CD8-positive, alpha-beta memory T cell (primary cell): ENCODE measurements around the gene C19orf47. TPM values are rescaled to one million over a fixed set of nuclear protein-coding genes. Genes with fewer than 3 reads are reported as not detected.

Experiments used
- CTCF ChIA-PET: fragments of 350-600 bp; sonication (Branson Sonifier 250); formaldehyde crosslinking; loops from one replicate; lab custom pipeline; 2021; ENCODE audit warnings: antibody characterized with exemption; lab: Charles Lee
- POLR2A ChIA-PET: fragments of 350-600 bp; sonication (Branson Sonifier 250); formaldehyde crosslinking; loops from one replicate; lab custom pipeline; 2021; ENCODE audit warnings: antibody characterized with exemption; lab: Charles Lee
- DNase-seq, 5 donors: peaks; one replicate each; pipeline versions ENCODE4 v3.0.0 to v3.0.0-alpha.2; 2020 to 2022; ENCODE audit warnings: mixed read lengths in 1 of 5
- H3K27ac ChIP-seq: one replicate; pipeline ENCODE4 v1.7.0; 2013; ENCODE audit warnings: low read depth, mild to moderate bottlenecking, low read length, moderate library complexity
- H3K27me3 ChIP-seq: 2 replicates; pipeline ENCODE4 v1.7.0; 2013; ENCODE audit warnings: low read length, mild to moderate bottlenecking; ENCODE audit not compliant: insufficient read depth, poor library complexity, severe bottlenecking
- H3K36me3 ChIP-seq: 2 replicates; pipeline ENCODE4 v1.7.0; 2013; ENCODE audit warnings: mild to moderate bottlenecking, low read length, moderate library complexity; ENCODE audit not compliant: insufficient read depth
- H3K4me1 ChIP-seq: 2 replicates; pipeline ENCODE4 v1.7.0; 2013; ENCODE audit warnings: mild to moderate bottlenecking, low read length, moderate library complexity; ENCODE audit not compliant: insufficient read depth
- H3K4me3 ChIP-seq: 2 replicates; pipeline ENCODE4 v1.7.0; 2013; ENCODE audit warnings: mild to moderate bottlenecking, low read length
- H3K9me3 ChIP-seq: 2 replicates; pipeline ENCODE4 v1.7.0; 2013; ENCODE audit warnings: mild to moderate bottlenecking, low read length
- H3K27ac Mint-ChIP-seq, 8 donors: one replicate each; pipeline ENCODE4 v1.8.0; 2020 to 2021; ENCODE audit warnings: mixed read lengths in 8 of 8, mild to moderate bottlenecking in 6 of 8, inconsistent platforms in 3 of 8, moderate library complexity in 3 of 8
- H3K27me3 Mint-ChIP-seq, 2 donors: one replicate each; pipeline ENCODE4 v1.8.0; 2020 to 2021; ENCODE audit warnings: mixed read lengths in 2 of 2, mild to moderate bottlenecking in 1 of 2, moderate library complexity in 1 of 2
- H3K36me3 Mint-ChIP-seq, 3 donors: one replicate each; pipeline ENCODE4 v1.8.0; 2020 to 2021; ENCODE audit warnings: mixed read lengths in 3 of 3, inconsistent platforms in 1 of 3, mild to moderate bottlenecking in 1 of 3
- H3K4me1 Mint-ChIP-seq, 3 donors: one replicate each; pipeline ENCODE4 v1.8.0; 2020 to 2021; ENCODE audit warnings: mixed read lengths in 3 of 3, inconsistent platforms in 1 of 3, mild to moderate bottlenecking in 1 of 3
- H3K4me3 Mint-ChIP-seq, 7 donors: one replicate each; pipeline ENCODE4 v1.8.0; 2020 to 2021; ENCODE audit warnings: mixed read lengths in 7 of 7, mild to moderate bottlenecking in 6 of 7, moderate library complexity in 4 of 7, inconsistent platforms in 2 of 7
- H3K9me3 Mint-ChIP-seq, 5 donors: one replicate each; pipeline ENCODE4 v1.8.0; 2020 to 2022; ENCODE audit warnings: mixed read lengths in 5 of 5, mild to moderate bottlenecking in 3 of 5, moderate library complexity in 2 of 5, inconsistent platforms in 1 of 5
- polyA plus RNA-seq: library from polyadenylated mRNA; unstranded; fragments of 300-500 nt; fragmentation: Illumina TruSeq; gene quantifications from one replicate; pipeline ENCODE4 v1.2.3, GENCODE V29; 2021
- total RNA-seq, 2 experiments: library from RNA; stranded (reverse); gene quantifications; one replicate each; pipeline ENCODE4 v1.2.3, GENCODE V29; 2021

C19orf47 gene
- total and polyA plus RNA-seq, 3 experiments from 2014 or later, result 9.5 to 29.5 (median 25.4) TPM

GRCh38 chr19:40331052-40331451, 17.1 kb downstream of the C19orf47 start:
- no peak overlapping the region for H3K4me3 Mint-ChIP-seq
- H3K27ac Mint-ChIP-seq, result peak overlapping the region in 1 of 8 donors; percentile 82
- Histone ChIP-seq H3K4me1 (no peaks in the 10 kb centered on the region), H3K27ac (no peak overlapping the region), H3K9me3 (no peaks in the 10 kb centered on the region), H3K27me3 (no peaks in the 10 kb centered on the region), H3K36me3 (peaks cover 26% of the 10 kb centered on the region), H3K4me3 (no peak overlapping the region)
- no peaks in the 10 kb centered on the region for H3K27me3 Mint-ChIP-seq
- CTCF ChIA-PET, result interaction anchor here (1.5 to 2.2 kb wide), 2 partner anchors 16 to 26 kb away, joined by 4 to 6 read pairs; no protein-coding TSS in a partner anchor
- POLR2A ChIA-PET, result no interaction called here
- H3K9me3 Mint-ChIP-seq, result no peaks in the 10 kb centered on the region
- no peaks in the 10 kb centered on the region for H3K4me1 Mint-ChIP-seq
- DNase-seq, result no peak
- H3K36me3 Mint-ChIP-seq, result peaks cover 8 to 81% (median 19%) of the 10 kb centered on the region in 3 donors

GRCh38 chr19:40326201-40326600, 22.0 kb downstream of the C19orf47 start:
- CTCF ChIA-PET, result interaction anchor here (1.4 kb wide), 1 partner anchor 21 kb away, joined by 5 read pairs; no protein-coding TSS in a partner anchor
- Mint-ChIP-seq H3K27ac (peak overlapping the region in 1 of 8 donors; percentile 27), H3K36me3 (peaks cover 9 to 89% (median 22%) of the 10 kb centered on the region in 3 donors), H3K4me1 (no peaks in the 10 kb centered on the region), H3K27me3 (no peaks in the 10 kb centered on the region), H3K4me3 (no peak overlapping the region), H3K9me3 (no peaks in the 10 kb centered on the region)
- no peaks in the 10 kb centered on the region for H3K27me3 ChIP-seq
- no peak for DNase-seq
- no peak overlapping the region for H3K4me3 ChIP-seq
- POLR2A ChIA-PET, result no interaction called here
- no peaks in the 10 kb centered on the region for H3K4me1 ChIP-seq
- no peak overlapping the region for H3K27ac ChIP-seq
- peaks cover 10% of the 10 kb centered on the region for H3K36me3 ChIP-seq
- H3K9me3 ChIP-seq, result no peaks in the 10 kb centered on the region

GRCh38 chr19:40323705-40324104, 24.5 kb downstream of the C19orf47 start:
- peak overlapping the region in 1 of 8 donors; percentile 32 for H3K27ac Mint-ChIP-seq
- Histone ChIP-seq H3K9me3 (no peaks in the 10 kb centered on the region), H3K4me3 (no peak overlapping the region), H3K27me3 (no peaks in the 10 kb centered on the region), H3K27ac (no peak overlapping the region), H3K36me3 (peaks cover 2% of the 10 kb centered on the region), H3K4me1 (no peaks in the 10 kb centered on the region)
- H3K27me3 Mint-ChIP-seq, result no peaks in the 10 kb centered on the region
- peak overlapping the region in 1 of 7 donors; percentile 36 for H3K4me3 Mint-ChIP-seq
- no peaks in the 10 kb centered on the region for H3K4me1 Mint-ChIP-seq
- peaks cover 9 to 85% (median 22%) of the 10 kb centered on the region in 3 donors for H3K36me3 Mint-ChIP-seq
- ChIA-PET POLR2A (no interaction called here), CTCF (no interaction called here)
- DNase-seq, result no peak
- H3K9me3 Mint-ChIP-seq, result peaks cover 0 to 2% (median 0%) of the 10 kb centered on the region in 5 donors

- no peak for DNase-seq
- no peaks in the 10 kb centered on the region for H3K27me3 Mint-ChIP-seq
- Histone ChIP-seq H3K36me3 (no peaks in the 10 kb centered on the region), H3K27ac (no peak overlapping the region), H3K9me3 (no peaks in the 10 kb centered on the region), H3K27me3 (no peaks in the 10 kb centered on the region), H3K4me3 (no peak overlapping the region), H3K4me1 (no peaks in the 10 kb centered on the region)
- H3K9me3 Mint-ChIP-seq, result peaks cover 0 to 2% (median 0%) of the 10 kb centered on the region in 5 donors
- H3K4me3 Mint-ChIP-seq, result no peak overlapping the region
- no peaks in the 10 kb centered on the region for H3K4me1 Mint-ChIP-seq
- CTCF ChIA-PET, result no interaction called here
- peaks cover 9 to 84% (median 22%) of the 10 kb centered on the region in 3 donors for H3K36me3 Mint-ChIP-seq
- peak overlapping the region in 1 of 8 donors; percentile 64 for H3K27ac Mint-ChIP-seq
- POLR2A ChIA-PET, result no interaction called here
These were observed 25.1 kb downstream of the C19orf47 start for GRCh38 chr19:40322951-40323615.

- H3K27me3 ChIP-seq, result no peaks in the 10 kb centered on the region
- no peaks in the 10 kb centered on the region for H3K4me1 ChIP-seq
- H3K36me3 ChIP-seq, result no peaks in the 10 kb centered on the region
- no peaks in the 10 kb centered on the region for H3K27me3 Mint-ChIP-seq
- H3K4me3 ChIP-seq, result no peak overlapping the region
- no peaks in the 10 kb centered on the region for H3K9me3 ChIP-seq
- no peak for DNase-seq
- CTCF ChIA-PET, result no interaction called here
- H3K9me3 Mint-ChIP-seq, result peaks cover 0 to 2% (median 0%) of the 10 kb centered on the region in 5 donors
- peak overlapping the region in 1 of 8 donors; percentile 63 for H3K27ac Mint-ChIP-seq
- POLR2A ChIA-PET, result no interaction called here
- no peak overlapping the region for H3K27ac ChIP-seq
- H3K4me1 Mint-ChIP-seq, result no peaks in the 10 kb centered on the region
- no peak overlapping the region for H3K4me3 Mint-ChIP-seq
- H3K36me3 Mint-ChIP-seq, result peaks cover 6 to 75% (median 15%) of the 10 kb centered on the region in 3 donors
These were observed 26.0 kb downstream of the C19orf47 start for GRCh38 chr19:40322271-40322610.

GRCh38 chr19:40321566-40322270, 26.5 kb downstream of the C19orf47 start:
- POLR2A ChIA-PET, result no interaction called here
- Histone ChIP-seq H3K9me3 (no peaks in the 10 kb centered on the region), H3K36me3 (no peaks in the 10 kb centered on the region), H3K4me1 (no peaks in the 10 kb centered on the region), H3K4me3 (no peak overlapping the region), H3K27me3 (no peaks in the 10 kb centered on the region), H3K27ac (no peak overlapping the region)
- CTCF ChIA-PET, result no interaction called here
- H3K9me3 Mint-ChIP-seq, result peaks cover 0 to 2% (median 0%) of the 10 kb centered on the region in 5 donors
- peak overlapping the region in 1 of 8 donors; percentile 97 for H3K27ac Mint-ChIP-seq
- no peaks in the 10 kb centered on the region for H3K4me1 Mint-ChIP-seq
- peaks cover 6 to 72% (median 16%) of the 10 kb centered on the region in 3 donors for H3K36me3 Mint-ChIP-seq
- no peak overlapping the region for H3K4me3 Mint-ChIP-seq
- no peak for DNase-seq
- H3K27me3 Mint-ChIP-seq, result no peaks in the 10 kb centered on the region

- no peaks in the 10 kb centered on the region for H3K4me1 ChIP-seq
- no peaks in the 10 kb centered on the region for H3K9me3 ChIP-seq
- H3K36me3 ChIP-seq, result no peaks in the 10 kb centered on the region
- H3K27me3 ChIP-seq, result no peaks in the 10 kb centered on the region
- H3K36me3 Mint-ChIP-seq, result peaks cover 6 to 69% (median 19%) of the 10 kb centered on the region in 3 donors
- peaks cover 0 to 2% (median 0%) of the 10 kb centered on the region in 5 donors for H3K9me3 Mint-ChIP-seq
- POLR2A ChIA-PET, result no interaction called here
- no peak overlapping the region for H3K4me3 Mint-ChIP-seq
- no peaks in the 10 kb centered on the region for H3K27me3 Mint-ChIP-seq
- CTCF ChIA-PET, result no interaction called here
- DNase-seq, result no peak
- peak overlapping the region in 1 of 8 donors; percentile 97 for H3K27ac Mint-ChIP-seq
- H3K27ac ChIP-seq, result no peak overlapping the region
- H3K4me3 ChIP-seq, result no peak overlapping the region
- no peaks in the 10 kb centered on the region for H3K4me1 Mint-ChIP-seq
These were observed 27.1 kb downstream of the C19orf47 start for GRCh38 chr19:40321076-40321475.

GRCh38 chr19:40320558-40320935, 27.6 kb downstream of the C19orf47 start:
- Mint-ChIP-seq H3K27me3 (no peaks in the 10 kb centered on the region), H3K9me3 (peaks cover 0 to 2% (median 0%) of the 10 kb centered on the region in 5 donors), H3K27ac (peak overlapping the region in 2 of 8 donors; percentile 46 to 81), H3K4me1 (no peaks in the 10 kb centered on the region), H3K36me3 (peaks cover 6 to 63% (median 15%) of the 10 kb centered on the region in 3 donors), H3K4me3 (no peak overlapping the region)
- Histone ChIP-seq H3K4me3 (no peak overlapping the region), H3K9me3 (no peaks in the 10 kb centered on the region), H3K4me1 (no peaks in the 10 kb centered on the region), H3K27me3 (no peaks in the 10 kb centered on the region), H3K27ac (no peak overlapping the region), H3K36me3 (no peaks in the 10 kb centered on the region)
- ChIA-PET POLR2A (interaction anchor here (0.7 kb wide), 1 partner anchor 27 kb away, joined by 5 read pairs; no protein-coding TSS in a partner anchor), CTCF (interaction anchor here (1.0 kb wide), 1 partner anchor 15 kb away, joined by 3 read pairs; no protein-coding TSS in a partner anchor)
- no peak for DNase-seq
